ENCODE measurements around the gene ACIN1.

Gene ACIN1

DNA sequence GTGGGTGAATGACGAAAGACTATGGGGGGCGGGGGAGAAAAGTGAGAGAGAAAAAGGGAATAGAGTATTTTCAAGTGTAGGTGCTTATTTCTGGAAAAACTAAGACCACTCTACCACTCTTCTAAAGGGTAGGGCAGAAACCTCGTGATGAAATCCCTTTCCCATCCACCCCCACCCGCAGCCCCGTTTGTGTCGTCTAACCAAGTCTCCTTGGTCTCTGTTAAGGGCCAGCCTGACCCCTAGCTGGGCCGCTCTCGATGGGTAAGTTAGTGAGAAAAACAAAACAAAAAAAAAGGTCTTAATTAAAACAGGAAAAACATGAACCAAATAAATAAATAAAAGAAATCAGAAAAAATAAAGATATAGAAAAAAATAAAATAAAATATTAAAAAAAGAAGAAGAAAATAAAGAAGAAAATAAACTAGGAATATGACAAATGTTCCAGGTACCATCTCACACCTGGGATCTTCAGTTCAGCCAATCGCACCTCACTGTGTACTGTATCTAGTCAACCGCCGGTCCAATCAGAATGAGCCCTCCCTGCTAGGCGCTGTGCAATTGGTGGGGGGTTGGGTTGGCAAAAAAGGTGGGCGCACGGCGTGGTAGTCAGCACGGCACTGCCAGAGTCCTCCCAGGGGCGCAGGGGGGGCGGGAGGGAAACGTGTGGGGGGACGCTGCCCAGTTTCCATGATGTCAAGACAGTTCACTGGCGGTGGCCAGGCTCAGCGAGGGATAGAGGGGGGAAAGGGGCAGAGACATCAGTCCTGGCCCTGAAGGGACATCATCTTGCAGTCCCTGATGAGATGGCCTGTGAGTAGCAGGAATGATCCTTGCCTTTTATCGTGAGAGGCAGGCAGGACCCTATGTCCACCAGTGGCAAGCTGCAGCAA lies 27.8 kb downstream of the ACIN1 start:
- no peaks in the 10 kb centered on the region for H3K9me3 Mint-ChIP-seq
- no peak overlapping the region for H3K27ac Mint-ChIP-seq
- peaks cover 62% of the 10 kb centered on the region for H3K36me3 Mint-ChIP-seq
- no peak overlapping the region for H3K4me3 Mint-ChIP-seq
- H3K27me3 Mint-ChIP-seq, result no peaks in the 10 kb centered on the region
- no peak for ATAC-seq
- peaks cover 36% of the 10 kb centered on the region for H3K4me1 Mint-ChIP-seq

DNA sequence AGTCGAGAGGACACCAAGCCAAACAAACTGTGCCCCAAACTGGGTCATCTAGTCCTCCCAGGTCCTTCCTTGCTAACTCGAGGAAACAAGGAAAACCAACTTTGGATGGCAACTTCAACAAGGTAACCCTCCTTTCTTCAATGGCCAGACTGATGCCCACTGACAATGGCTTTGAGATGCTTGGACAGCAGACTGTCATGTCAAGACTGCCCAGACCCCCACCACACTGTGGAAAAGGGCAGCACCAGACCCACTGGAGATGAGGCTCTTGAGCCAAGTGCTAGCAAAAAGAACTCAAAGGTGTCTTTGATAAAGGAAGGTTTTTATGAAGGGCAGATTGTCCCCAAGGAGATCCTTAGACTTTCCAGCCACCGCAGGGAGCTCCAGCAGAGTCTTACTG lies 28.6 kb downstream of the ACIN1 start:
- peaks cover 29% of the 10 kb centered on the region for H3K4me1 Mint-ChIP-seq
- H3K27me3 Mint-ChIP-seq, result no peaks in the 10 kb centered on the region
- H3K9me3 Mint-ChIP-seq, result no peaks in the 10 kb centered on the region
- ATAC-seq, result no peak
- H3K4me3 Mint-ChIP-seq, result no peak overlapping the region
- H3K36me3 Mint-ChIP-seq, result peaks cover 58% of the 10 kb centered on the region
- H3K27ac Mint-ChIP-seq, result no peak overlapping the region

DNA sequence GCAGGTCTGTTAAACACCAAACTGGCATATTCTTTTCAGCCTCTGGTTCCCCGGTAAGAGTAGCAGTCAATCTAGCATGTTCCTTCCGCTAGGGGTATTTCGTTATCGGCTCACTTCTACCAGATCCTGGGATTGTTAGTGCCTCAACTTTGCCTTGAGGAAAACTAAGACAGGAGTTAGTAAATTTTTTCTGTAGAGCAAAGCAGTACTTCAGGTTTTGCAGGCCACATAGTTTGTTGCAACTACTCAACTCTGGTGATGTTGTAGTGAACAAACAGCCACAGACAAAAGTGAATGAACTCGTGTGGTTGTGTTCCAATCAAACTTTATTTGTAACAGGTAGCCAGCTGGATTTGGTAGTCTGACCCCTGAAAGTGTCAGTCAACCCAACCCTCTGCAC lies 31.3 kb downstream of the ACIN1 start:
- Mint-ChIP-seq H3K27me3 (no peaks in the 10 kb centered on the region), H3K4me1 (peaks cover 6% of the 10 kb centered on the region), H3K36me3 (peaks cover 69% of the 10 kb centered on the region), H3K4me3 (no peak overlapping the region), H3K27ac (no peak overlapping the region), H3K9me3 (no peaks in the 10 kb centered on the region)
- ATAC-seq, result no peak

DNA sequence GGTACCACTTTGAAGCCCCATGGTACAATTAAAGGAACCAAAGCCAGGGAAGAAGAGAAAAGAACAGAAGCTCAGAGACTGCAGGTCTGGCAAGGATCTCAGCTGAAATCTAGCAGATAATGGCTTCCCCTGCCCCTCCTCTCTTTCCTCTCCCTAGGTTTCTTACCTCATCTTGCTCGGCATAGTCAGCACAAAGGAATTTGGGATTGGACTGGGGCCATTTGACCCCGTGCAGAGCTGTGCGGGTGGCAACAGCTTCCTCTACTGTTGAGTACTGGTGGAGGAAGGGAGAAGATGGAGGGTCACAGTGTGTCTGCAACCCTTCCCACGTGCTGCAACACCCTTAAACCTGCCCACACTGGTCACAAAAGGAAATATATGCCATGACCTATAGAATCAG lies 32.9 kb downstream of the ACIN1 start:
- no peak overlapping the region for H3K27ac Mint-ChIP-seq
- H3K27me3 Mint-ChIP-seq, result peaks cover 3% of the 10 kb centered on the region
- H3K9me3 Mint-ChIP-seq, result no peaks in the 10 kb centered on the region
- no peak overlapping the region for H3K4me3 Mint-ChIP-seq
- H3K36me3 Mint-ChIP-seq, result peaks cover 71% of the 10 kb centered on the region
- H3K4me1 Mint-ChIP-seq, result peaks cover 10% of the 10 kb centered on the region
- no peak for ATAC-seq

DNA sequence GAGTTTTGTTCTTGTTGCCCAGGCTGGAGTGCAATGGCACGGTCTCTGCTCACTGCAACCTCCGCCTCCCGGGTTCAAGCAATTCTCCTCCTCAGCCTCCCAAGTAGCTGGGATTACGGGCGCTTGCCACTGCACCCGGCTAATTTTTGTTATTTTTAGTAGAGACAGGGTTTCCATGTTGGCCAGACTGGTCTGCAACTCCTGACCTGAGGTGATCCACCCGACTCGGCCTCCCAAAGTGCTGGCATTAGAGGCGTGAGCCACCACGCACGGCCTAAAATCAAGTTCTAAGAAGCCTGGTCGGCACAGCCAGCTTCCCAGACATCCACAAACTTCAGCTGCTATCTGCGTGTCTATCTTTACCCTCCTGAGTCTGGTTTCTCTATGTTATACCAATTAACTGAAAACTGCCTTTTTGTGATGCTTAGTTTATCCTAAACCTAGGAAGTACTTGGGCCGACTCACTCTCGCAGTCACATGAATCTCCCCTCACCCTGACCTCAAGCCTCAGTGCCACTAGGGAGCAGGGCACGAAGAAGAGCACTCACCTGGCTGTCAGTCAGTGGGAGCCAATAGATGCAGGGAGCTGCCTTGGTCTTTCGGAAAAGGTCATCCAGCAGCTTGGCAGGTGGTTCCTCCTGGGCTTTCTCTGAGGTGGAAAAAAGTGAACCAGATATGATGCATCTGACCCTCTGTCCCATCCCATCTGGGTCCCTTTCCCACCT lies 34.2 kb downstream of the ACIN1 start:
- Mint-ChIP-seq H3K4me3 (no peak overlapping the region), H3K36me3 (peaks cover 60% of the 10 kb centered on the region), H3K27ac (no peak overlapping the region), H3K27me3 (peaks cover 12% of the 10 kb centered on the region), H3K9me3 (no peaks in the 10 kb centered on the region), H3K4me1 (peaks cover 23% of the 10 kb centered on the region)
- no peak for ATAC-seq

DNA sequence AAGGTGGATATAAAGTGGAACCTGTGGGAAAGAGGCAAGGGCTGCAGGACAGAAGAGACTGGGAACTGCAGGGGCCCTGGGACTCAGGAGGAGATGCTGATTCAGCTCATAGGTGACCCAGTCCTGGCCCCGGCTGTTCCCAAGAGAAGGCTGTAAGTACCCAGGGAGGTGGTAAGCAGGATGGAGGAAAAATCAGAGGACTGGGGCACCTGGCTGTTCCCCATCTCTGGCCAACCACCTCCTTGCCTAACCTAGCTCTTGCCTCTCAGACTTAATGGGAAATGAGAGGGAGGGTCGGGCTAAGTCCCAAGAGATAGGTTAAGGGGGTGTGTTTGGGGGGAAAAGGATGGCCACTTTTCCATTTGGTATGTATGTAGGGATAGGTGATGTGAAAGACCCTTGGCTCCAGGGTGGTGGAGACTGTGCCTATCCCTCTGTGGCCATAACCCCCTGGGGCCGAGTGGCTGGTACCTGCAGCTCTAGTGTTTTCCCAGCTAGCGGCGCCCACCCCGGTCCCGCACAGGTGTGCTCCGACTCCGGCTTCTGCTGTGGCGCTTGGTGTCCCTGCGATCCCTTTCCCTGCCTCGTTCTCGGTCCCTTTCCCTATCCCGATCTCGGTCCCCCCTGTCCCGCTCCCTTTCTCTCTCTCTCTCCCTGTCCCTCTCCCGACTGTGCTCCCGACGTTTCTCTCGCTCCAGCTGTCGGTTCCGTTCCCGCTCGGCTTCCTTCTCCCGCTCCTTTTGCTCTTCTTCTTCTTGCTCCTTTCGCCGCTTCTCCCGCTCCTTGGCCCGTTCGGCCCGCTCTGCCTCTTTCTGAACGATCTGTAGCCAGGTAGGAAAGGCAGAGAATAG lies 36.1 kb downstream of the ACIN1 start:
- Mint-ChIP-seq H3K27ac (no peak overlapping the region), H3K36me3 (peaks cover 42% of the 10 kb centered on the region), H3K9me3 (no peaks in the 10 kb centered on the region), H3K4me1 (peaks cover 25% of the 10 kb centered on the region), H3K27me3 (peaks cover 12% of the 10 kb centered on the region), H3K4me3 (peak overlapping the region; percentile 0)
- no peak for ATAC-seq

DNA sequence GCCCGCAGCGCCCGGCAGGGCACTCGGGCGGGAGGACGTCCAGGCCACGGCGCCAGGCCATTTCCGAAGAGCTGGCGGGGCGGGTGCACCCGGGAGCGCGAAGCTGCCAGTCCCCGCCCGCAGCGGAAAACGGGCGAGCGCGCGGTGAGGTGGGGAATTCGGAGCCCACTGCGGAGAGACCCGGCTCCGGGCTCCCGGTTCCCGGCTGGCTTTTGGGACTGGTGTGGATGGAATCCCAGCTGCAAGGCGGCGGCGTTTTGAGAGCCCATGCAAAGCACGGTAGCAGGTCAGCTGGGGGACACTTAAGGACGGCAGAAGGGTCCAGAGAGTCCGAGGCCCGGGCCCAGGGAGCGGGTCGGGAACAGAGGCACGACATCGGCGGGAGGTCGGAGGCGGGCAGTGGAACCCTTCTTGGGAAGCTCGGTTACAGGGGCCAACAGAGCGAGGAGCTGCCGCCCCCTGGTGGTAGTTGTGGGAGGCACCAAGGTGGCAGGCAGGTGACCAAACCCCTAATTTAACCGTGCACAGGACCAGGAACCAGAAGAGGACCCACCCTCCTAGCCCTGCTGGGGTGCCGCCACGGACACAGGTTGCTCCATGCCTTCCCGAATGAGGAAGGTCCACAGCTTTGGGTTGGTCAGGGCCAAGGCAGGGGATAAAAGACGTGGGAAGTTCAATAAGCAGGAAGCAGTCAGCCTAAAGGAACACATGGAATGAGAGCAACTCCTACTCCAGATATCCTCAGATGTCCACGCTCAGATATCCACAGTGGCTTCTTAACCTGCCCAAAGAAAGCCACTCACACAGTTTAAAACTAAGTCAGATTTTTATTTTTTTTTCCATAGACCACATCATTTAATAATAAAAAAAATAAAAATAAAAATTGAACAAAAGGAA lies 36.9 kb downstream of the ACIN1 start:
- peak; percentile 83 for ATAC-seq
- H3K4me1 Mint-ChIP-seq, result peaks cover 25% of the 10 kb centered on the region
- peaks cover 12% of the 10 kb centered on the region for H3K27me3 Mint-ChIP-seq
- no peaks in the 10 kb centered on the region for H3K9me3 Mint-ChIP-seq
- H3K27ac Mint-ChIP-seq, result no peak overlapping the region
- H3K36me3 Mint-ChIP-seq, result peaks cover 34% of the 10 kb centered on the region
- peak overlapping the region; percentile 77 for H3K4me3 Mint-ChIP-seq

DNA sequence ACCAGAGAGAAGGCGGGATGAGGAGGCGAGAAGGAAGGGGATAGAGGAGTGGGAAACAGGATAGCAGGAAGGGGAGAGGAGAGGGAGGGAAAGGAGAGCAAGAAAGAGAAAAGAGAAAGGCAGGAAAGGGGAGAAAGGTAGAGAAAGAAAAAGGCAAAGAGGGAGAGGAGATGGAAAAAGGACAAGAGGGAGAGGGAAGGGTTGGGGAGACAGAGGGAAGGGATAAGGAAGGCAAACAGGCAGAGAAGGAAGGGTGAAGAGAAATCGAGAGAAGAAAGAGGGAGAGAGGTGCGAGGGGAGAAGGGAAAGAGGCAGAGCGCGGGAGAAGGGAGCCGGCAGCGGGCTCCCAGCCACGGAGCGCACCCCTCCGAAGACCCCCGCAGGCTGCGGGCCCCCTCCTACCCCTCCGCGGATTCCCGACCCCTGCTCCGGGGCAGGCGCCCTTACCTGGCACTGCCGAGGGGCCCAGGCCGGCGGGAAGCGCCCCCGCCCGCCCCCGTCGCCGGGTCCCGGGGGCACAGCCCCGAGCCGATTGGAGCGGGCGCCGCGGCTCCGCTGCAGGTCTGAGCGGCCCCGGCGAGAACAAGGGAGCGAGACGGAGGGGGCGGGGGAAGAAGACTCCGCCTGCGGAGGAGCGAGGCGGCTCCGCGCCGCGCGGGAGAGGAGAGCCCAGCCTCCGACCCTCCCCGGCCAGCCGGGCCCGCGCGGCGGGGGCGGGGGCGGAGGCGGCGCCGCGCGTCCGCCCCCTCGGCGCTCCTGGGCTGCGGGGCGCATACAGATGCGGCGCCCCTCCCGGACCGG lies 37.8 kb downstream of the ACIN1 start, which contains the start of gene CDH24:
CDH24 (minus strand) TSS at position 565 of the 801 bp plus-strand sequence. CDS start 1,787 bp downstream, outside the sequence.
- Mint-ChIP-seq H3K9me3 (no peaks in the 10 kb centered on the region), H3K36me3 (peaks cover 27% of the 10 kb centered on the region), H3K4me1 (peaks cover 25% of the 10 kb centered on the region), H3K27ac (peak within 1 kb of the TSS; percentile 53), H3K27me3 (peaks cover 12% of the 10 kb centered on the region), H3K4me3 (peak within 1 kb of the TSS; percentile 77)
- peak; percentile 79 for ATAC-seq

DNA sequence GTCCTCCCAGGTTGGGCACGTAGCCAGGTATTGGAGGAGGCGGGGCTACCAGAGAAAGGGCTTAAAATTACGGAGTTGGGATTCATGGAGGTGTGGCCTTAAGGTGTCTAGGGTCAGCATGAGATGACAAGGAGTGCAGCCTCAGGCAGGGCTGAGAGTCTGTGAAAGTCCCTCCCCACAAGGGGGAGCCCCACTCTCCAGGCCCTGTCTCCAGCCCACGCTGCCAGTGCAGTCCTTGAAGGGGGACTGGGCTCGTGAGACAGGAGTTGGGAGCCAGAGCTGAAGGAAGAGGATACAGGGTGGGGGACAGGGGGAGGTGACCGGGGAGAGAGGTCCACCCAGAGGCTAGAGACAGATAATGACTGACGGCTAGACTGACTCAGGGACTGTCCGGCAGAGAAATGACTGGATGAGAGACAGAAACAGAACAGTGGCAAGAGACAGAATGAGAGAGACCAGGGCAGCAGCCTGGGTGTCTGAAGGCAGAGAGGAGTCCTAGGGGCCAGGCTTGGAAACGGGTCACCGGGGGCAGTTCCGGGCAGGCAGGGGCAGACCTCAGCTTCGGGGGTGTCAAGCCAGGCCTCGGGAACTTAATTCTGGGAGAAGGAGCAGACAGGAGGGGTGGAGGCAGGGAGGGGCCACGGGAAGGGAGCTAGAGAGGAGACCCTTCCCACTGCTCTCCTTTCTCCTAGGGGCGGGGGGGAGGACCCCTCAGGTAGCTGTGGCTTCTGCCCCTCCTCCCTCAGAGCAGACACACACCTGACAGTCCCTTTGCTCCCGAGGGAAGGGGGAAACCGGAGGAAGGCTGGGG lies 38.6 kb downstream of the ACIN1 start:
- Mint-ChIP-seq H3K9me3 (no peaks in the 10 kb centered on the region), H3K4me3 (peak overlapping the region; percentile 73), H3K27me3 (peaks cover 12% of the 10 kb centered on the region), H3K4me1 (peaks cover 25% of the 10 kb centered on the region), H3K36me3 (peaks cover 23% of the 10 kb centered on the region), H3K27ac (peak overlapping the region; percentile 53)
- peak; percentile 82 for ATAC-seq

DNA sequence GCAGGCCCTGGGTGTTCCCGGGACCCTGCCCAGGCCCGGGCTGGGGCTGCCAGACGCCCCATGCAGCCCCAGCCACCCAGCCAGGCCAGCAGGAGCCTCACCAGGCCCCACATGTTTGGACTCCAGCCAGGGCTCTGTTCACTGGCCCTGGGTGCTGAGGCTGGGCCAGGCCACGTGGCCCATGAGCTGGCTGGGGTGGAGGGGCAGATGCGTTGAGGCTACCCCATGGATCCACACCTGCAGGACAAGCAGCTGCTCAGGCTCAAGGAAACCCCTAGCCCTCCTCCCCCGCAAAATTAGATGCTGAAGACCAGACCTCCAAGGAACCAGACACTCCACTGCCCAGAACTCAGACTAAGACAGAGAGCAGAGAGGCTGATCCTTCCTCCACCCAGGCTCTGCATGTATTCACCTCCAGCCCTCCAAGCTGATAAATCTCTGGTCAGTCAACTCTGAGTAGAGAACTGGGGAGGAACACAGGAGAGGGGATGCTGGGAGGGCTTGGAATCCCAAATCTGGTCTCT lies 39.3 kb downstream of the ACIN1 start:
- Mint-ChIP-seq H3K4me1 (peaks cover 25% of the 10 kb centered on the region), H3K4me3 (peak overlapping the region; percentile 73), H3K36me3 (peaks cover 17% of the 10 kb centered on the region), H3K27me3 (peaks cover 12% of the 10 kb centered on the region), H3K27ac (peak overlapping the region; percentile 53), H3K9me3 (no peaks in the 10 kb centered on the region)
- no peak for ATAC-seq

DNA sequence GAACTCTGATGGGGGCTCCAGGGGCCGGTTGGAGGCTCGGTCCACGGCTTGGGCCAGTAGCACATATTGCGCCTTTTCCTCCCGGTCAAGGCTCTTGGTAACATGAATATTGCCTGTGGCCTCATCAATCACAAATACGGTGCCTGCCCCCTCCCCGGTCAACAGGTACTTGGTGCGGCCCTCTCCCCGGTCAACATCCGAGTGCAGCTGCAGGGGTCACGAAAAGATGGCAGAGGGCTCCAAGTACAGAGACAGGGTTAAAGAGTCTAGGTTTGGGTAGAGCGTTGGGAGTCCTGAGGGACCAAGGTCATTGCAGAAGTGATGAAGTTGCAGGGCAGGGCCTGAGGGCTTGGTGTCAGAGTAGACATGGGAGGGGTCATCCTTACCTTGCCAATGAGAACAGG lies 39.8 kb downstream of the ACIN1 start:
- no peaks in the 10 kb centered on the region for H3K9me3 Mint-ChIP-seq
- H3K36me3 Mint-ChIP-seq, result peaks cover 15% of the 10 kb centered on the region
- H3K27me3 Mint-ChIP-seq, result peaks cover 12% of the 10 kb centered on the region
- no peak overlapping the region for H3K27ac Mint-ChIP-seq
- no peak for ATAC-seq
- H3K4me1 Mint-ChIP-seq, result peaks cover 25% of the 10 kb centered on the region
- no peak overlapping the region for H3K4me3 Mint-ChIP-seq

DNA sequence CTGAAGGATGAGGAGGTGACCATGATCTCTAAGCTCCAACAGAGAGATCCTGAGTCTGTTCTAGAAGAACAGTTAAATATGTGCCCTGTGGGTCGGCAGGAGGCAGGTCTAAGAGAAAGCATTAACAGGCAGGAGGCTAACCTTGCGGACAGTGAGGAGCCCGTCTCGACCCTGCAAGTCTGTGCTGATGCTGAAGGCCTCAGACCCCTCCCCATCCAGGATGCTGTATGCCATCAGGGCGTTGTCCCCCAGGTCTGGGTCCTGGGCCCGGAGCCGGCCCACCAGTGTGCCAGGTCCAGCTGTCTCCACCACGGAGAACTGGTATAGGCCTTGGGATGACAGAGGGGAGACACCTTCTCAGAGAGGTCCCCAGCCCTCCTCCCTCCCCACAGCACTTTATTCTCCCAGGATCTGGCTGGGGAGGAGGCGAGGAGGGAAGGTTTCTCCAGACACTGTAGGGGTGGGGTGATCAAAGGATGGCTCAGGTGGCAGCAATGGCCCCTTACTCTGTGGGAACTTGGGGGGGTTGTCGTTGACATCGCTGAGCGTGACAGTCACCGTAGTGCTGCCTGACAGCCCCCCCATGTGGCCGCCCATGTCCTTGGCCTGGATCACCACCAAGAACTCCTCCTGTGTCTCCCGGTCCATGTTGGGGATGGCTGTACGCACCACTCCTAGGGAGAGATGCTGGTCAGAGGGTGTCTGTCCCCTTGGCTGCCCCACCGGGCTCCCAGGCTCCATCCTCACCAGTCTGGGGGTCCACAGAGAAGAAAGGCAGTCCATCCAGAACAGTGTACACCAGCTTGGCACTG lies 40.7 kb downstream of the ACIN1 start:
- Mint-ChIP-seq H3K27me3 (peaks cover 12% of the 10 kb centered on the region), H3K27ac (no peak overlapping the region), H3K9me3 (no peaks in the 10 kb centered on the region), H3K4me3 (no peak overlapping the region), H3K36me3 (peaks cover 10% of the 10 kb centered on the region), H3K4me1 (peaks cover 25% of the 10 kb centered on the region)
- ATAC-seq, result no peak

All from stimulated activated memory B cell treated with anti-CD40 and anti-IgM and Interleukin-4, amounts not matched to agents 10 μg/mL and 1 μg/mL and 100 μg/mL, for 72 hours (primary cell).